ENCODE data around the gene KDM2B. TPM values are rescaled to one million over a fixed set of nuclear protein-coding genes. Genes with fewer than 3 reads are reported as not detected.

Gene KDM2B
- polyA plus RNA-seq, 1 donor from 2014 or later: 85.5 TPM

GRCh38 chr12:121452340-121452984, 128.4 kb downstream of the KDM2B start:
- H3K27ac ChIP-seq (ENCODE audit: low read length): no peak overlapping the region
- no peaks in the 10 kb centered on the region for H3K36me3 ChIP-seq (ENCODE audit: insufficient read depth, low read length)
- H3F3A ChIP-seq (ENCODE audit: insufficient read depth, low read length, poor library complexity, severe bottlenecking): no peaks in the 10 kb centered on the region
- TF ChIP-seq EZH2 (IDR thresholded peaks at IDR 0.05; ENCODE audit: borderline replicate concordance, insufficient read depth, low read length, poor library complexity, severe bottlenecking): no peak
- no peak overlapping the region for H2AFZ ChIP-seq (ENCODE audit: low read depth, low read length)
- no peaks in the 10 kb centered on the region for H3K9me2 ChIP-seq (ENCODE audit: insufficient read depth, low read length)
- H3K79me2 ChIP-seq (replicated peaks; ENCODE audit: insufficient read depth, low read length): peaks cover 22% of the 10 kb centered on the region
- no peak overlapping the region for H3K9ac ChIP-seq (ENCODE audit: low read length)
- H3K9me3 ChIP-seq (ENCODE audit: low read length): no peaks in the 10 kb centered on the region
- H3K4me2 ChIP-seq (ENCODE audit: low read length): no peak overlapping the region
- H3K27me3 ChIP-seq (ENCODE audit: insufficient read depth, low read depth, low read length): no peaks in the 10 kb centered on the region
- H3K4me3 ChIP-seq (ENCODE audit: low read length): no peak overlapping the region
- H4K20me1 ChIP-seq (ENCODE audit: insufficient read depth): no peaks in the 10 kb centered on the region

GRCh38 chr12:121451961-121452339, 128.9 kb downstream of the KDM2B start:
- Histone ChIP-seq H2AFZ (ENCODE audit: low read depth, low read length) (no peak overlapping the region), H3K79me2 (replicated peaks; ENCODE audit: insufficient read depth, low read length) (peaks cover 17% of the 10 kb centered on the region), H3F3A (ENCODE audit: insufficient read depth, low read length, poor library complexity, severe bottlenecking) (no peaks in the 10 kb centered on the region), H3K9me3 (ENCODE audit: low read length) (no peaks in the 10 kb centered on the region), H3K36me3 (ENCODE audit: insufficient read depth, low read length) (no peaks in the 10 kb centered on the region), H3K4me3 (ENCODE audit: low read length) (no peak overlapping the region), H3K27me3 (ENCODE audit: insufficient read depth, low read depth, low read length) (no peaks in the 10 kb centered on the region), H3K27ac (ENCODE audit: low read length) (no peak overlapping the region), H3K9ac (ENCODE audit: low read length) (no peak overlapping the region), H3K9me2 (ENCODE audit: insufficient read depth, low read length) (no peaks in the 10 kb centered on the region), H3K4me2 (ENCODE audit: low read length) (no peak overlapping the region), H4K20me1 (ENCODE audit: insufficient read depth) (no peaks in the 10 kb centered on the region)
- no peak for TF ChIP-seq EZH2 (IDR thresholded peaks at IDR 0.05; ENCODE audit: borderline replicate concordance, insufficient read depth, low read length, poor library complexity, severe bottlenecking)
- TF ChIP-seq SMC3 (conservative IDR thresholded peaks at IDR 0.05; ENCODE audit: poor library complexity): no peak
- no peak for TF ChIP-seq RAD21 (conservative IDR thresholded peaks at IDR 0.05)
- TF ChIP-seq POLR2AphosphoS5 (IDR thresholded peaks at IDR 0.05): no peak
- no peak for TF ChIP-seq EP300 (conservative IDR thresholded peaks at IDR 0.05; ENCODE audit: poor library complexity, severe bottlenecking)
- TF ChIP-seq, protein P1, sequence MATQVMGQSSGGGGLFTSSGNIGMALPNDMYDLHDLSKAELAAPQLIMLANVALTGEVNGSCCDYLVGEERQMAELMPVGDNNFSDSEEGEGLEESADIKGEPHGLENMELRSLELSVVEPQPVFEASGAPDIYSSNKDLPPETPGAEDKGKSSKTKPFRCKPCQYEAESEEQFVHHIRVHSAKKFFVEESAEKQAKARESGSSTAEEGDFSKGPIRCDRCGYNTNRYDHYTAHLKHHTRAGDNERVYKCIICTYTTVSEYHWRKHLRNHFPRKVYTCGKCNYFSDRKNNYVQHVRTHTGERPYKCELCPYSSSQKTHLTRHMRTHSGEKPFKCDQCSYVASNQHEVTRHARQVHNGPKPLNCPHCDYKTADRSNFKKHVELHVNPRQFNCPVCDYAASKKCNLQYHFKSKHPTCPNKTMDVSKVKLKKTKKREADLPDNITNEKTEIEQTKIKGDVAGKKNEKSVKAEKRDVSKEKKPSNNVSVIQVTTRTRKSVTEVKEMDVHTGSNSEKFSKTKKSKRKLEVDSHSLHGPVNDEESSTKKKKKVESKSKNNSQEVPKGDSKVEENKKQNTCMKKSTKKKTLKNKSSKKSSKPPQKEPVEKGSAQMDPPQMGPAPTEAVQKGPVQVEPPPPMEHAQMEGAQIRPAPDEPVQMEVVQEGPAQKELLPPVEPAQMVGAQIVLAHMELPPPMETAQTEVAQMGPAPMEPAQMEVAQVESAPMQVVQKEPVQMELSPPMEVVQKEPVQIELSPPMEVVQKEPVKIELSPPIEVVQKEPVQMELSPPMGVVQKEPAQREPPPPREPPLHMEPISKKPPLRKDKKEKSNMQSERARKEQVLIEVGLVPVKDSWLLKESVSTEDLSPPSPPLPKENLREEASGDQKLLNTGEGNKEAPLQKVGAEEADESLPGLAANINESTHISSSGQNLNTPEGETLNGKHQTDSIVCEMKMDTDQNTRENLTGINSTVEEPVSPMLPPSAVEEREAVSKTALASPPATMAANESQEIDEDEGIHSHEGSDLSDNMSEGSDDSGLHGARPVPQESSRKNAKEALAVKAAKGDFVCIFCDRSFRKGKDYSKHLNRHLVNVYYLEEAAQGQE (IDR thresholded peaks at IDR 0.05; ENCODE audit: borderline replicate concordance): no peak
- TF ChIP-seq MXI1 (conservative IDR thresholded peaks at IDR 0.05; ENCODE audit: poor library complexity, severe bottlenecking): no peak
- TF ChIP-seq, protein P2, sequence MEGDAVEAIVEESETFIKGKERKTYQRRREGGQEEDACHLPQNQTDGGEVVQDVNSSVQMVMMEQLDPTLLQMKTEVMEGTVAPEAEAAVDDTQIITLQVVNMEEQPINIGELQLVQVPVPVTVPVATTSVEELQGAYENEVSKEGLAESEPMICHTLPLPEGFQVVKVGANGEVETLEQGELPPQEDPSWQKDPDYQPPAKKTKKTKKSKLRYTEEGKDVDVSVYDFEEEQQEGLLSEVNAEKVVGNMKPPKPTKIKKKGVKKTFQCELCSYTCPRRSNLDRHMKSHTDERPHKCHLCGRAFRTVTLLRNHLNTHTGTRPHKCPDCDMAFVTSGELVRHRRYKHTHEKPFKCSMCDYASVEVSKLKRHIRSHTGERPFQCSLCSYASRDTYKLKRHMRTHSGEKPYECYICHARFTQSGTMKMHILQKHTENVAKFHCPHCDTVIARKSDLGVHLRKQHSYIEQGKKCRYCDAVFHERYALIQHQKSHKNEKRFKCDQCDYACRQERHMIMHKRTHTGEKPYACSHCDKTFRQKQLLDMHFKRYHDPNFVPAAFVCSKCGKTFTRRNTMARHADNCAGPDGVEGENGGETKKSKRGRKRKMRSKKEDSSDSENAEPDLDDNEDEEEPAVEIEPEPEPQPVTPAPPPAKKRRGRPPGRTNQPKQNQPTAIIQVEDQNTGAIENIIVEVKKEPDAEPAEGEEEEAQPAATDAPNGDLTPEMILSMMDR (IDR thresholded peaks at IDR 0.05; ENCODE audit: poor library complexity, severe bottlenecking): no peak
- TF ChIP-seq TAF1 (IDR thresholded peaks at IDR 0.05; ENCODE audit: low read depth): no peak
